ENCODE results near the gene GJD4.

The GJD4 gene

DNA sequence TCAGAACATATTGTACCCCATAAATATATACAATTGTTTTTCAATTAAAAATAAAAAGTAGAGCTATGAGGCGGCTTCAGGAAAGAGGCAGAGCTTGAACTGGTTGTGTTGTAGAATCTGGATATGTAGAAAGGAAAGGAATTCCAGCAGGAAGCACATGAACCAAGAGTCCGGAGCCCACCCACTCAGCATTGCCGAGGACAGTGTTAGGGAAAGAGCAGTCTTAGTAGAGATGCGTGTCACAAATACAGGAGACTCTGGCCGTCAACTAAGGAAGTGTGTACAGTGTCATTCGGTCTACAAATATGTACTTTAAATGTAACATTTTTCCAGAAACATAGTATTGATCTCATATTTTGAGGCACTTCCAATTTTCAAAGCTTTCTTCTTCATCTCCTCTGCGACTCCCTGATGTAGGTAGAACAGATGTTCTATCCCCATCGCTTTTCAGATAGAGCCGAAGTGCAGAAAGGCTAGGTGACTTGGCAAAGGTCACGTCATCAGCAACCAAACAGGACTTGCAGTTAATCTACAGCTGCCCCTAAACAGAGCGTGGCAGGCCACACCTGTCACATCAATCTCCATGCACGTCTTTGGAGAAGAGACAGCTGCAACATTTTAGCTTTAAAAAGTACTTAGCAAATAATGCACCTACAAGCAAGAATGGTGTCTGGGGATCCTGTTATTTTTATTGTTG is 25.3 kb upstream of the GJD4 start:
- DNase-seq: no peak

DNA sequence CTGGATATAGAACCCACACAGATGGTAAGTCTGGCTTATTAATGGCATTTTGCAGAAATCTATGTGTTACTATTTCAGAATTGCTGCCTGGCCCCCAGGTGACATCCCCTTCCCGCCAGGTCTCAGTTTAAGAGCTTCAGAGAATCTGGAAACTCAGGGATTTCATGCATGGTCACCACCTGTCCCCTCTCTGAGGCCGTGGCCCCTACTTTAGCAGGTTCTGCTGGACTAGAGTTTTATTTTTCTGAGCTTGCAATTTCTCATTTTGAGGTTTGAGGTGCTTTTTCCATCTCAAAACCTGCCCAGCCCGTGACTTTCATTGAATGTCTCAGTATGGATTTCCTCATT is 24.7 kb upstream of the GJD4 start:
- DNase-seq: no peak

DNA sequence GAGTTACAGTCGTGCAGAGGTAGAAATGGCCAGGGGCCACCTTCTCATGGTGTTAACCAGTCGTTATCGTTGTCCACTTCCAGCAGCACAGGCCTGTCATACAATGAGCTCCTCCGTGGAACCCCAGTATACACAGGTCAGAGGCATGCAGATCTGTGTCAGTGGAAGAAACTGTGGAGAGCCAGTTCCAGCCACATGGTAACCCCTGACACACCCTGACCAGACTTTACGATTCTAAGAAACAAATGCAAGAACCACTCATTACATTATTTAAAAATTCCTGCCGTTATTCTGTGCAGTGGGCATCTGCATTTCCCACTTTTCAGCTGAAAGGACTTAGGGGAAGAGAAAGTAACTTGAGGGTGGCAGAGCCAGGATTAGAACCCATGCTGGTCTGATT is 23.5 kb upstream of the GJD4 start:
- DNase-seq: no peak

DNA sequence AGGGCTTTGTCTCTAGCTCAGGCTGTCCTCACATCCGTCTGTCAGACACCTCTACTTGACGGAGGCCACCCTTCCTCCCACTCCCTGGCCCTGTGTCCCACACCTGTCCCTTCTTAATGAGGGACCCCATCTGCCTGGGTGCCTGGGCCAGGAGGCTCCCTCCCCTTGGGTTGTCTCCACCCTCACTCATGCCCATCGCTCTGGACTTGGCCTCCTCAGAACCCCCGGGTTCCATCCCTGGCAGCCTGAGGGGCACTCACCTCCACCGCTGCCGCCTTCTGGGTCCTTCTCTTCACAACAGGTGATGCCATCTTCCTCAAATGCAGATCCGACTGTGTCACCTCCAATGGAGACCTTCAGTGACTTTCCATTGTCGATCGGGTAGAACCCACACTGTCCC is 20.2 kb upstream of the GJD4 start:
- DNase-seq: no peak

DNA sequence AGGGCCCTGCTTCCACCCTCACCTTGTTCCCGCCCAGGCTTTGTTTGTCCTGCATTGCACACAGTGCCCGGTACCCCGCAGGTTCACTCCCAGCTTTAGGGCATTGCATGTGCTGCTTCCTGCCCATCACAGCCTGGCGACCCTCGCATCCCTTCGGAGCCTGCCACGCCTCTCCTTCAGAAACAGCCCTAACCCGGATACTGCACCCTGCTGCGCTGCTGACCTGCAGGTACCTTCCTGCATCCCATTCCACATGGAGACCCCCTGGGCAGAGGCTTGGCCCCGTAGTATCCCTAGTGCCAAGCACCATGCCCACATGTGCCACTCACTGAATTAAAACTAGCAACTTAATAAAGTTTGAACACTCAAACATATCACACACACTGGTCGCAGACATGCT is 19.8 kb upstream of the GJD4 start:
- no peak for DNase-seq

DNA sequence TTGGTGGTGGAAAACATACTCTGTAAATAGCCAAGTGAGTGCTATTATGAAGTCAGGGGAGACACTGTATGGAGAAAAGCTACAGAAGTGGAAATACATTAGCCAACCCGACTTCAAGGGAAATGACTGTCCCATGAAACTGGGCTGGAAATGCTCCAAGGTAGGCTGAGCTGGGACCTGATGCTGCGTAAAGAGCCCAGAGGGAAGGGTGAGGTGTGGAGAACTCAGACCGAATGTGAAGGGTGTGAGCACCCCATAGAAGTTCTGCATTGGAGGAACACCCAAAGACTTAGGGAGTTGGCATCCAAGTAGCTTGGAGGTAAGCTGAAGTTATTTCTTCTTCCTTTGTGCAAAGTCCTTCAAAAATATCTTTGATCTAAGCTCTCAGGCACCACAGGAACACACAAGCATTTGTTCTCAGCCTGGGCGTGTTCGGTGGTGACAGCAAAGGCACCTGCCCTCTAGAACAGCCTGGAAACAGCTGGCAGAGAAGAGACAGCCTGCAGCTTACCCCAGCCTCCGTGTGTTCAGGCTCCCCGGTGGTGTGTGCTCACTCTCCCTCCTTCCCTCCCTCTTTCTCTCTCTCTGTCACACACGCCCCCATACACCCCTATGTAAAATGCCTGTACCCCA is 19.1 kb upstream of the GJD4 start:
- DNase-seq: no peak

DNA sequence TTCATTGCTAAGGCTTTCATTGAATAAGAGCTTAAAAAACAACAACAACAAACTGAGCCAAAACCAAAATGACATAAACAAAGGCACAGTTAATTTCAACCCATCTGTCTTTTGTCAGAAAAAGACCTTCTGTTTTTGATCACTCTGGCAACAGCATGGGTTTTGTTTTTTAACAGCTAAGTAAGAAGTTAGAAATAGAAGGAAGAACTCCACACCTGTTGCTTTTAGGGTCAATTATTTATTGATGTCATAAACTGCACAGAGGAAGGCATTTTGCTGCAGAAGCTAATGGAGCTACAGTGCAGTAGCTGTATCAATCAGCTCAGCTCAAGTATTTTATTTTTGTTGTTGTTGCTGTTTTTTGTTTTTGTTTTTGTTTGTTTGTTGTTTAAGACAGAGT is 16.3 kb upstream of the GJD4 start:
- no peak for DNase-seq

DNA sequence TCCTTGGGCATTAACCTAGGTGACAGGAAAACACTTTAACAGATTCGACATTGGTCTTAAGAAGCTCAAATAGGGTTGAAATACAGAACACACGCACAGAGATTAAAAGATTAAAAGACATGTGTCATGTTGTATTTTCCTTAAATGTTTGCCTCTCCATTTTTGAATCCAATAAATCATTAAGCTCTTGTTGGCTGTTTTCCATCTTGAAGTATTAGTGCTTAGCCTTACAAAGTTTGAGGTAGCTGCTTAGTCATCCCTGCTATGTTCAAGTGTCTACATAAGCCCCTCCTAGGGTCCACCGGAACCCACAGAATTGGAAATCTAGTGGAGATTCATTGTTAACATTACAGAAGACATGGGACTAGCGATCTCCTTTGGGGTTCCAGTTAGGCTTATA is 12.7 kb upstream of the GJD4 start:
- DNase-seq: no peak

DNA sequence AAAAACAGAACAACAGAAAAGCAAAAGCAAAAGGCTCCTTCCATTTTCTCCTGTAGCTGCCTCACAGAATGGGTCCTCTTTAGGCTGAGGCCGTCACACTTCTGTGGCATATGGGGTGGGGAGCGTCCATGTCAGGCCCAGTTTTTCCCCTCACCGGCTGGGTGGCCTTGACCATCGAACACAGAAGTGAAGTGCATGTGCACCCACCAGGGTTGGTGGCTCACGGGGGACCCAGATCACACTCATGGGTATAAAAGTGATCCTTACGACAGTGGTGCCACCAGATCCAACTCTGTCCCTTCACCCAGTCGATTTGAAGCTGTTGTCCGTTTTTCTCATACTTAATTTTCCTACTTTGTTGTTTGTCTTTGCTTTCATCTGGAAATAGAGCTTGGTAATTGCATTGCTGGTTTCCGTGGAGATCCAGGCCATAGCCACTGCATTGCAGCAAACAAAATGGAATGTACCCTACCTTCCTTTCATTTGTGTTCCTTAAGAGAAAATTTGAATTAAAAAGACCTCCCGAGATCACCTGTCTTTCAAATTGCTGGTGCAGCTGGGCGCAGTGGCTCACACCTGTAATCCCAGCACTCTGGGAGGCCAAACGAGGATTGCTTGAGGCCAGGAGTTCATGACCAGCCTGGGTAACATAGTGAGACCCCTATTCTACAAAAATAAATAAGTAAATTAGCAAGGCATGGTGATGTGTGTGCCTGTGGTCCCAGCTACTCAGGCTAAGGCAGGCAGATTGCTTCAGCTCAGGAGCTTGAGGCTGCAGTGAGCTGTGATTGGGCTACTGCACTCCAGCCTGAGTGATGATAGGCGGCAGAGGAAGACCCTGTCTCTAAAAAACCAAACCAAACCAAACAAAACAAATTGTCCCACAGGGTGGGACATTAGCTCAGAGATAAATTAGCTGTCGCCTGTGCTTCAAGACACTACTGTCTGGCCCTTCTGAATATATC is 10.7 kb upstream of the GJD4 start:
- no peak for DNase-seq

DNA sequence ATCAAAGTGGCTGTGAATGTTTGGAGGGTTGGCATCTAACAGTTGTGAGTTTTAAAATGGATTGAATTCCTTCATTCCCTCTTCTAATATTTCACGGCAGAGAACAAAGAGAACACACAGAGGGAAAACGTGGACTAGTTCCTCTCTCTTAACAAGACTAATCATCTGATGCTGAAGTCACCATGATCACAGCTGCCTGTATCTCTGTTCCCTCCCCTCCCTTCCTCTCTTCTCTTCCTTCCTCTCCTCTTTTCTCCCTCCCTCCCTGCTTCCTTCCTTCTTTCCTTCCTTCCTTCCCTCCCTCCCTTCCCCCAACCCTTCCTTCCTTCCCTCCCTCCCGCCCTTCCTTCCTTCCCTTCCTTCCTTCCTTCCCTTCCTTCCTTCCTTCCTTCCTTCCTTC is 10.0 kb upstream of the GJD4 start:
- DNase-seq: no peak

DNA sequence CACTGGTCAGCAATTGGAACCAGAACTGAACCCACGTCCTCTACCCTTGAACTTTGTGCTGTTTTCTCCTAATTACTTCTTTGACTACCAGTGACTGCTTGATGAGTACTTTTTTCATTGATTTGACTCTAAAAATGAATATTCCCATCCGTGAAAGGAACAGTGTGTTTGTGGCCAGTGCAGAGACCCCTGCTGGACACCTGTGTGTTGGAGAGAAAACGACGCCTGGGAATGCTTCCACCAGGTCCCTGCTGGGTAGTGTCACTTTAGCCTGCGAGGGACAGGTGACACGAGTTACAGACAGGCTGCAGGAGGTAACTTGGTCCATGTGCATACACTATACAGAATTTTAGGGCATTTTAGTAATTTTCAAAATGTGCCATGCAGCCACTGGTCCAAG is 6.8 kb upstream of the GJD4 start:
- peak; percentile 11 for DNase-seq

DNA sequence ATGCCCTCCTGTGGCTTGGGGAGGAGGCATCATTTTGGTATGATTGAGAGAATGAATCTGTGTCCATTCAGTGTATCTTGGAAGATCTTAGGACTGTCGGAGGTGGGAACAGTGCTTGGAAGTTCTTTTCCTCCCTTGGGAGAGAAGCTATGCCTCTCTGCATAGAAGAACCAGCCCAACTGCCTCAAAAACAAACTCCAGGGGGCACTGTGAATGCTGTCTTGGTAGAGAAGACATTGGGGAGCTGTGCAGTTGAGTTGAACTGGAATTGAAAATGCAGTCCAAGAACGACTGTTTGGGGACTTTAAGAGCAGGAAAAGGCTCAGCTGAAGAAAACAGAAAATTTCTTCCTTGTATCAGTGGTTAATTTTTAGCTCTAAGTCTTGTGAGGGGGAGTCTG is 4.9 kb upstream of the GJD4 start:
- no peak for DNase-seq

DNA sequence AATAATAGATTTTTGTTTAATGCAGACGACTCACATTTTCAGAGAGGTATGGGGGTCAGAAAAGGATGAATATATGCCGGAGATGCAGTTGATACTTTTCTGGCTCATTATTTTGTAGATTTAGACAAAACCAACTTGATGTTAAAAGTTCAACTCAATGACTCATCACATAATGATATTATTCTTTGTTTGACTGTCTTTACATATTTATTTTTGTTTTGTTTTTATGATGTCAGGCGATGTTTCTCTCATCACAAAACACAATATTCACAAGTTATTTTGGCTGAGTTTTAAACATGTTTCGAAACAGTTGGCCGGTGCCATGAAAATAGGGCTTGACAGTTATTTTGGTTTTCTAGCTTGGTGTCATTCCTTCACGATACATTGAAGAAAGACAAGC is 1.3 kb downstream of the GJD4 start:
- no peak for DNase-seq

DNA sequence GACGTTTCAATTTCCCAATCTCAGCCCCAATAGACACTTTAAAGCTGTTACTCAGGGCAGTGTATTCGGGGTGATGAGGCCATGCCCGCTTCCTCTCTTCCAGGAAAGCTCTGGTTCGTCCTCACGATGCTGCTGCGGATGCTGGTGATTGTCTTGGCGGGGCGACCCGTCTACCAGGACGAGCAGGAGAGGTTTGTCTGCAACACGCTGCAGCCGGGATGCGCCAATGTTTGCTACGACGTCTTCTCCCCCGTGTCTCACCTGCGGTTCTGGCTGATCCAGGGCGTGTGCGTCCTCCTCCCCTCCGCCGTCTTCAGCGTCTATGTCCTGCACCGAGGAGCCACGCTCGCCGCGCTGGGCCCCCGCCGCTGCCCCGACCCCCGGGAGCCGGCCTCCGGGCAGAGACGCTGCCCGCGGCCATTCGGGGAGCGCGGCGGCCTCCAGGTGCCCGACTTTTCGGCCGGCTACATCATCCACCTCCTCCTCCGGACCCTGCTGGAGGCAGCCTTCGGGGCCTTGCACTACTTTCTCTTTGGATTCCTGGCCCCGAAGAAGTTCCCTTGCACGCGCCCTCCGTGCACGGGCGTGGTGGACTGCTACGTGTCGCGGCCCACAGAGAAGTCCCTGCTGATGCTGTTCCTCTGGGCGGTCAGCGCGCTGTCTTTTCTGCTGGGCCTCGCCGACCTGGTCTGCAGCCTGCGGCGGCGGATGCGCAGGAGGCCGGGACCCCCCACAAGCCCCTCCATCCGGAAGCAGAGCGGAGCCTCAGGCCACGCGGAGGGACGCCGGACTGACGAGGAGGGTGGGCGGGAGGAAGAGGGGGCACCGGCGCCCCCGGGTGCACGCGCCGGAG is 2.6 kb downstream of the GJD4 start:
- no peak for DNase-seq

DNA sequence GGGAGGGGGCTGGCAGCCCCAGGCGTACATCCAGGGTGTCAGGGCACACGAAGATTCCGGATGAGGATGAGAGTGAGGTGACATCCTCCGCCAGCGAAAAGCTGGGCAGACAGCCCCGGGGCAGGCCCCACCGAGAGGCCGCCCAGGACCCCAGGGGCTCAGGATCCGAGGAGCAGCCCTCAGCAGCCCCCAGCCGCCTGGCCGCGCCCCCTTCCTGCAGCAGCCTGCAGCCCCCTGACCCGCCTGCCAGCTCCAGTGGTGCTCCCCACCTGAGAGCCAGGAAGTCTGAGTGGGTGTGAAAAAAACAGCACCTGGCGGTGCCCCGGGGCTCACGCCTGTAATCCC is 3.2 kb downstream of the GJD4 start:
- no peak for DNase-seq

DNA sequence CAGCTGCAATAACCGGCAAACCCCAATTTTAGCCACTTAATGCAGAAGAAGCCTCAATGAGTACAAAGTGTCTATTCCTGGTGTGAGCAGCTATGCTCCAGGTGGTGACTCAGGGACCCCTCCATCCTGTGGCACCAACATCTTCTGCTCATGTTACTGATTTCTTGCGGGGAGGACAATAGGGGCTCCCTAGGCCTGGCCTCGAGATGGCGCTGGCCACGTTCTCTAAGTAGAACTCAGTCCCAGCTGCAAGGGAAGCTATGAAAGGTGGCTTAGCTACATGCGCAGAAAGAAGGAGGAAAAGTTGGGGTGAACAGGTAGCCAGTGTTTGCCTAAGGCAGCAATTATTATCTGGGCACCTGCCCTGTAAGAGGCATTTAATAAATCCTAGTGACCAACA is 6.6 kb downstream of the GJD4 start:
- DNase-seq: no peak

DNA sequence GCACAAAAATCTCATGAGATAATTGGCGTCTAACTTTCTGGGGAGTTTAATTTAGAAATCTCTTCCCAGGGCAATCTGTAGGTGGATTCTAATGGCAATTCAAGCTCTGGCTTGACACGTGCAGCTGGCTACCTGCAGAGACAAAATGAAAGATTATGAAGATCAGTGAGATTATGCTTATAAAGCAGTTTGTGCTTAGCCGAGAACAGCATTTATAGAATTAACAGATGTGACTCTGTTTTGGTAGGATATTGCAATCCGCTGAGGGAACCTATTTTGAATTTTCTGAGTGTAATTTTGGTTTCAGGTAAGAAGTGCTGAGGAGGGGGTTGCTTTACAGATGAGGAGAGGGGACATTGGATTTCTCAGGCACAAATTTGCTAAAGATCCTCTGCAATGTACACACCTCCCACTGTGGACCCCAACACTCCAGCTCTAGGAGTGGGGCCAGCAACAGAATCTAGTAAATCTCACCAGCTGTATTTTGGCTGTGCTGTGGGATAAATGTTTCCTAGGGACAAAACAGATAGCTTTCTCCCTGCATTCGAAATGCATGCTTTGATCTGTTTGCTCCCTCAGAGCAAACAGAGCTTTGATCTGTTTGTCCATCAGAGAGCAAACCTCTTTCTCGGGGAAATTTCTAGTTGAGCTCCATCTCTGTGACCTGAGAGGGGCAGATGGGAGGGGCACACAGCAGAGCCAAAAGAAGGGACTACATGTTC is 7.4 kb downstream of the GJD4 start:
- no peak for DNase-seq

DNA sequence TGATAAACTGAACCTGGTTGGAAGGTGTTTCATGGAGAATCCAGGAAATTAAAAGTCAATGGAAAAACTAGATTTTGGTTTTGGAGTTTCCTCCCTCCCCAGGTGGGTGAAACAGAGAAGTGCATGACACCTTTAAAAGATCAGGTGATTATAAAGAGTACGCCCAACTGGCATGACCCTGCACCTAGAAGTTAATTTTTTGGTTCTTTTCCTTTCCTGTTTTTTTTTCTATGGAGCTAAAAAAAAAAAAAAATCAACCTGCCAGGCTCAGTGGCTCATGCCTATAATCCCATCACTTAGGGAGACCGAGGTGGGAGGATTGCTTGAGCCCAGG is 7.9 kb downstream of the GJD4 start:
- DNase-seq: no peak

DNA sequence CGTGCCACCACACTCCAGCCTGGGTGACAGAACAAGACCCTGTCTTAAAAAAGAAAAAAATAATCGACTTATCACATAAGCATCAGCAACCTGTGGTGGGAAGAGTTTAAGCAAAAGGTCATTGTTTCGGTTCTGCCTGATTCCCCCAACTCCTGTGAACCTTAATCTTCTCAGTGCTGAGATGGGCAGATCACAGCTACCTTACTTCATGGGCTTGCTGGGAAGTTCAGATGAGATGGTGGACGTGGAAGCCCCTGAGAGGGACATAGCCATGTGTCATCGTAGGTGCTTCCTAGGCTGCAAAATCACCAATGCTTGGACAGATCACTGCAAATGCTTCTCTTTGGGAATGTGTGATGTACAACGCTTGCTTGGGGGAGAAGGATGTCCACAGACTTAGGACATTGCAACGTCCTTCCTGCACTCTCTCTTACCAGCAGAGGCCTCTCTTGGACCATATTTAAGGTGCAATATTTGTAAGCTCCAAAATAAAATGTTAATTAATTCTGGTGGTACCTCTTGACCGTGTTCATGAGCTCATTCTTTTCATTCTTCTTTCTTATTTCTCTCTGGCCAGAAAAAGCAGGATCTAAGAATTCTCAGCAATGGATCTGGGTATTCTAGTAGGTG is 8.6 kb downstream of the GJD4 start:
- peak; percentile 4 for DNase-seq

DNA sequence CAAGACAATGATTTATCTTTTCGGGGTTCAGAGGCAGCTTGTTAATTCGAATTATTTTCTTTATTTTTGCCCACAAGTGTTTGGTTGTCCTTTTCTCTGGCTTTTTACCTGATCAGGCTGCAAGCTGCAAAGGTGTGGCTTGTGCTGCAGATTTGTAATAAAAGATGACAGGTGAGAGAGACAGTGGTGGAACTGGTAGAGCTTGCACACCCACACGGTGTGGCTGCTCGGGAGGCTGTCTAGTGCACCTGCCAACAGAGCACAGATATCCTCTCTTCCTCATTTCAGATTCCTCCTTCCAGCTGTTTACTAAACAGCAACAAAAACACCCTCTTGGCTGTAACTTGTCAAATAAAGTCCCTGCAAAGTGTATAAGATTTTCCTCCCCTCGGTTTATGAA is 9.2 kb downstream of the GJD4 start:
- DNase-seq: no peak

DNA sequence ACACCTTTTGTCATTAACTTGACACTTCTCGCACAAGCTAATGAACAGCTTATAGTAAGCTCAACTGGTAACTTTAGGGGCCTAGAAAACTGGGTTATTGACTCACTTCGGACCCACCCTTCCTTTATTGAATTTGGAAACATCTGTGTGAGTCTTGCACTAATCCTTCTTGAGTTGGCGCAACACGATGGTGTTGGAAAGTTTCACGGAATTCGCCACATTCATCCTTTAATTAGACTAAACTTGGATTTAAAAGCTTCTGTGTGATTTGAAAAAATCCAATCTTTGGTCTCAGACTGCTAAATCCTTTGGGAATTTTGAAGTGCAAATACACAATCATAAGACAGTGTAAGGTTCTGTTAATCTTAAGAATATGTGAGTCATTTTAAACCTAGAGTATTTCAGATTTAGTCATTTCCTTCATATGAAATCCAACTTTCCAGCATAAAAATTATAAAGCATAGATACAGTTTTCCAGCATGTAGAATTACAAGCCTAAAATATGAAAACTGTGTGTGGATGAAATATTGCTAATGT is 21.9 kb downstream of the GJD4 start:
- no peak for DNase-seq

DNA sequence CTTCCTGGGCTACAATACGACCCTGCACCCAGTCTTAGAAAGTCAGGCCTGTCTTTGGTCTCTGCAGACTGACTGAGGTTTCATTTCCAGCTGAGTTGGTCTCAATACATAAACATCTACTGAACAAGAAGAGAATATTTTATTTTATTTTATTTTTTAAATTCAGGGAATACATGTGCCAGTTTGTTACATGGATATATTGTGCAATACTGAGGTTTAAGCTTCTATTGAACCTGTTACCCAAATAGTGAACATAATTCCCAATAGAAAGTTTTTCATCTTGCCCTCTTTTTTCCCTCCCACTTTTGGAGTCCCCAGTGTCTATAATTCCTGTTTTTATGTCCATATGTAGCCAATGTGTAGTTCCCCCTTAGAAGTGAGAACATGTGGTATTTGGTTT is 26.3 kb downstream of the GJD4 start:
- no peak for DNase-seq

Measured in OCI-M1 (cell line).